Calu3 (cell line): Measurements from ENCODE around the gene CAPN11. TPM values are rescaled to one million over a fixed set of nuclear protein-coding genes. Genes with fewer than 3 reads are reported as not detected.
"Not testable (repeated sequence)": the region's sequence is repeated elsewhere in the genome, so short reads cannot be mapped to it uniquely, and the experiment has no call there.

Experiments
- BruUV-seq: library from RNA; stranded (reverse); fragments of 400-500 nt; replicated peaks from 2 replicates; lab custom pipeline; 2021; lab: Mats Ljungman, UMichigan
- CTCF ChIA-PET: fragments of 300-600 bp; sonication (Branson Sonifier 250); formaldehyde crosslinking; loops from one replicate; lab custom pipeline; 2022; ENCODE audit warnings: antibody characterized with exemption; lab: Charles Lee
- DNase-seq: peaks from one replicate; pipeline ENCODE4 v3.0.0; 2022
- H3K27ac Mint-ChIP-seq: one replicate; pipeline ENCODE4 v1.8.0; 2022; ENCODE audit warnings: mixed read lengths; ENCODE audit not compliant: unreplicated experiment
- H3K27me3 Mint-ChIP-seq: one replicate; pipeline ENCODE4 v1.8.0; 2022; ENCODE audit warnings: mixed read lengths; ENCODE audit not compliant: unreplicated experiment
- H3K36me3 Mint-ChIP-seq: one replicate; pipeline ENCODE4 v1.8.0; 2022; ENCODE audit warnings: mild to moderate bottlenecking, moderate library complexity, mixed read lengths; ENCODE audit not compliant: insufficient read depth, unreplicated experiment
- H3K4me1 Mint-ChIP-seq: one replicate; pipeline ENCODE4 v1.8.0; 2022; ENCODE audit warnings: mild to moderate bottlenecking, low read depth, mixed read lengths; ENCODE audit not compliant: unreplicated experiment
- H3K4me3 Mint-ChIP-seq: one replicate; pipeline ENCODE4 v1.8.0; 2022; ENCODE audit warnings: mild to moderate bottlenecking, low read depth, moderate library complexity, mixed read lengths; ENCODE audit not compliant: unreplicated experiment
- H3K9me3 Mint-ChIP-seq: one replicate; pipeline ENCODE4 v1.8.0; 2022; ENCODE audit warnings: low read depth, mixed read lengths; ENCODE audit not compliant: unreplicated experiment
- CTCF ChIP-seq: fragments of 200-600 bp; IDR thresholded peaks from one replicate; pipeline ENCODE4 v1.8.0; 2022; ENCODE audit warnings: antibody characterized with exemption; ENCODE audit not compliant: unreplicated experiment
- intact Hi-C: fragments of 100-400 bp; cut with micrococcal nuclease; formaldehyde crosslinking; loops from one replicate; pipeline ENCODE4 v1.10.0; 2022; ENCODE audit not compliant: unreplicated experiment
- total RNA-seq: library from RNA; stranded (reverse); gene quantifications from 2 replicates; pipeline ENCODE4 v1.2.3, GENCODE V29; 2022

Gene CAPN11
- total RNA-seq, 1 experiment from 2014 or later = not detected

- no peaks in the 10 kb centered on the region for H3K9me3 Mint-ChIP-seq
- intact Hi-C loops = no loop called here
- TF ChIP-seq CTCF = no peak
Observed at GRCh38 chr6:44180406-44180805, 21.8 kb downstream of the CAPN11 start.

GRCh38 chr6:44180886-44181285 is 22.3 kb downstream of the CAPN11 start:
- no peak for DNase-seq
- H3K9me3 Mint-ChIP-seq = no peaks in the 10 kb centered on the region
- H3K27ac Mint-ChIP-seq = no peak overlapping the region
- CTCF ChIA-PET = no interaction called here
- H3K4me3 Mint-ChIP-seq = no peak overlapping the region
- H3K27me3 Mint-ChIP-seq = peaks cover 7% of the 10 kb centered on the region
- no peaks in the 10 kb centered on the region for H3K36me3 Mint-ChIP-seq
- BruUV-seq = no TSS peak
- intact Hi-C loops = no loop called here
- no peak for TF ChIP-seq CTCF
- H3K4me1 Mint-ChIP-seq = peaks cover 22% of the 10 kb centered on the region

More at GRCh38 chr6:44180406-44180805, 21.8 kb downstream of the CAPN11 start:
- H3K27ac Mint-ChIP-seq = no peak overlapping the region
- no TSS peak for BruUV-seq
- H3K36me3 Mint-ChIP-seq = no peaks in the 10 kb centered on the region
- H3K27me3 Mint-ChIP-seq = peaks cover 2% of the 10 kb centered on the region
- H3K4me1 Mint-ChIP-seq = peaks cover 17% of the 10 kb centered on the region
- no peak overlapping the region for H3K4me3 Mint-ChIP-seq
- no peak for DNase-seq
- CTCF ChIA-PET = no interaction called here

GRCh38 chr6:44181784-44182183 is 23.2 kb downstream of the CAPN11 start:
- CTCF ChIA-PET, H3K27ac Mint-ChIP-seq, intact Hi-C loops, H3K36me3 Mint-ChIP-seq, DNase-seq, H3K9me3 Mint-ChIP-seq, H3K4me3 Mint-ChIP-seq, BruUV-seq: not testable (repeated sequence)
- Mint-ChIP-seq H3K27me3 (peaks cover 16% of the 10 kb centered on the region), H3K4me1 (peaks cover 29% of the 10 kb centered on the region)

GRCh38 chr6:44182911-44183390 is 24.3 kb downstream of the CAPN11 start:
- Mint-ChIP-seq H3K4me3 (no peak overlapping the region), H3K36me3 (no peaks in the 10 kb centered on the region), H3K27me3 (peaks cover 17% of the 10 kb centered on the region), H3K4me1 (peaks cover 29% of the 10 kb centered on the region), H3K27ac (no peak overlapping the region), H3K9me3 (no peaks in the 10 kb centered on the region)
- no peak for DNase-seq
- intact Hi-C loops = no loop called here
- CTCF ChIA-PET = no interaction called here
- no TSS peak for BruUV-seq
- TF ChIP-seq CTCF = no peak

GRCh38 chr6:44183783-44184182 is 25.2 kb downstream of the CAPN11 start:
- CTCF ChIA-PET = no interaction called here
- no peaks in the 10 kb centered on the region for H3K36me3 Mint-ChIP-seq

GRCh38 chr6:44185356-44185755 is 26.7 kb downstream of the CAPN11 start:
- intact Hi-C loops, H3K4me3 Mint-ChIP-seq, BruUV-seq, H3K36me3 Mint-ChIP-seq, DNase-seq, H3K9me3 Mint-ChIP-seq, H3K27ac Mint-ChIP-seq: not testable (repeated sequence)
- CTCF ChIA-PET = interaction anchor here (0.6 to 1.1 kb wide), 4 partner anchors 16 to 146 kb away, joined by 3 read pairs; no protein-coding TSS in a partner anchor
- peaks cover 17% of the 10 kb centered on the region for H3K4me1 Mint-ChIP-seq
- H3K27me3 Mint-ChIP-seq = peaks cover 26% of the 10 kb centered on the region

More at GRCh38 chr6:44183783-44184182, 25.2 kb downstream of the CAPN11 start:
- Mint-ChIP-seq H3K27ac (no peak overlapping the region), H3K9me3 (no peaks in the 10 kb centered on the region), H3K4me1 (peaks cover 27% of the 10 kb centered on the region), H3K4me3 (no peak overlapping the region), H3K27me3 (peaks cover 17% of the 10 kb centered on the region)
- BruUV-seq = no TSS peak
- DNase-seq = no peak
- intact Hi-C loops = no loop called here
- no peak for TF ChIP-seq CTCF
